G401.6 (cell line): Measurements from ENCODE around the gene ZNF488.

Experiments
- FAIRE-seq: peaks from 2 replicates; lab custom pipeline; 2012; peaks lifted over from hg19 to GRCh38; lab: Jason Lieb, UNC

ZNF488 gene

DNA sequence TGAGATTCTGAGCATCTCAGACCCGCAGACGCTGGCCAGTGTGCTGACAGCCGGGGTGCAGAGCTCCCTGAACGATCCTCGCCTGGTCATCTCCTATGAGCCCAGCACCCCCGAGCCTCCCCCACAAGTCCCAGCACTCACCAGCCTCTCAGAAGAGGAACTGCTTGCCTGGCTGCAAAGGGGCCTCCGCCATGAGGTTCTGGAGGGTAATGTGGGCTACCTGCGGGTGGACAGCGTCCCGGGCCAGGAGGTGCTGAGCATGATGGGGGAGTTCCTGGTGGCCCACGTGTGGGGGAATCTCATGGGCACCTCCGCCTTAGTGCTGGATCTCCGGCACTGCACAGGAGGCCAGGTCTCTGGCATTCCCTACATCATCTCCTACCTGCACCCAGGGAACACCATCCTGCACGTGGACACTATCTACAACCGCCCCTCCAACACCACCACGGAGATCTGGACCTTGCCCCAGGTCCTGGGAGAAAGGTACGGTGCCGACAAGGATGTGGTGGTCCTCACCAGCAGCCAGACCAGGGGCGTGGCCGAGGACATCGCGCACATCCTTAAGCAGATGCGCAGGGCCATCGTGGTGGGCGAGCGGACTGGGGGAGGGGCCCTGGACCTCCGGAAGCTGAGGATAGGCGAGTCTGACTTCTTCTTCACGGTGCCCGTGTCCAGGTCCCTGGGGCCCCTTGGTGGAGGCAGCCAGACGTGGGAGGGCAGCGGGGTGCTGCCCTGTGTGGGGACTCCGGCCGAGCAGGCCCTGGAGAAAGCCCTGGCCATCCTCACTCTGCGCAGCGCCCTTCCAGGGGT, 35.2 kb downstream of the ZNF488 start:
- no peak for FAIRE-seq

DNA sequence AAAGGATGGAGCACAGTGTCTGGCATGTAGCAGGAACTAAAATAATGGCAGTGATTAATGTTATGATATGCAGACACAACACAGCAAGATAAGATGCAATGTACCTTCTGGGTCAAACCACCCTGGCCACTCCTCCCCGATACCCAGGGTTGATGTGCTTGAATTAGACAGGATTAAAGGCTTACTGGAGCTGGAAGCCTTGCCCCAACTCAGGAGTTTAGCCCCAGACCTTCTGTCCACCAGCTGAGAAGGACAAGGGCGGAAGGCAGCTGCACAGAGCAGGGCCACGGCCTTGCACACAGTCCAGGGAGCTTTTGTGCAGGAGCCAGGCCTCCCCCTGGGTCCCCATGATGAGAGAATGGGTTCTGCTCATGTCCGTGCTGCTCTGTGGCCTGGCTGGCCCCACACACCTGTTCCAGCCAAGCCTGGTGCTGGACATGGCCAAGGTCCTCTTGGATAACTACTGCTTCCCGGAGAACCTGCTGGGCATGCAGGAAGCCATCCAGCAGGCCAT, 35.9 kb downstream of the ZNF488 start, which contains the start of gene RBP3:
RBP3 (plus strand) TSS at position 226 of the 514 bp plus-strand sequence; CDS start at position 348, 122 bp downstream.
- FAIRE-seq, result no peak

DNA sequence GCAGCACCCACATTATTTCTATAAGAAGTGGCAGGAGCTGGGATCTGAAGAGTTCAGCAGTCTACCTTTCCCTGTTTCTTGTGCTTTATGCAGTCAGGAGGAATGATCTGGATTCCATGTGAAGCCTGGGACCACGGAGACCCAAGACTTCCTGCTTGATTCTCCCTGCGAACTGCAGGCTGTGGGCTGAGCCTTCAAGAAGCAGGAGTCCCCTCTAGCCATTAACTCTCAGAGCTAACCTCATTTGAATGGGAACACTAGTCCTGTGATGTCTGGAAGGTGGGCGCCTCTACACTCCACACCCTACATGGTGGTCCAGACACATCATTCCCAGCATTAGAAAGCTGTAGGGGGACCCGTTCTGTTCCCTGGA, 36.8 kb downstream of the ZNF488 start:
- no peak for FAIRE-seq

DNA sequence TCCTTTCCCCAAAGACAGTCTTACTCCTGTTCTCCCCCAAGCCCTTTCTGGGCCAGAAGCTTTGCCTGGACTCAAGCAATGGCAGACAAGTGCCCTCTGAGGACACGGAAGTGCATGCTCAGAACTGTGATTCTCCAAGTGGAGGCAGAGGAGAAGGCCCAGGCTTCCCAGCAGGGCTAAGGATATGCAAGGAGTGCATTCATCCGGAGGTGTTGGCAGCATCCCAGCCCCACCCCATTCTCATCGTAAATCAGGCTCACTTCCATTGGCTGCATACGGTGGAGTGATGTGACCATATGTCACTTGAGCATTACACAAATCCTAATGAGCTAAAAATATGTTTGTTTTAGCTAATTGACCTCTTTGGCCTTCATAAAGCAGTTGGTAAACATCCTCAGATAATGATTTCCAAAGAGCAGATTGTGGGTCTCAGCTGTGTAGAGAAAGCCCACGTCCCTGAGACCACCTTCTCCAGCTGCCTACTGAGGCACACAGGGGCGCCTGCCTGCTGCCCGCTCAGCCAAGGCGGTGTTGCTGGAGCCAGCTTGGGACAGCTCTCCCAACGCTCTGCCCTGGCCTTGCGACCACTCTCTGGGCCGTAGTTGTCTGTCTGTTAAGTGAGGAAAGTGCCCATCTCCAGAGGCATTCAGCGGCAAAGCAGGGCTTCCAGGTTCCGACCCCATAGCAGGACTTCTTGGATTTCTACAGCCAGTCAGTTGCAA, 37.4 kb downstream of the ZNF488 start:
- FAIRE-seq, result no peak

DNA sequence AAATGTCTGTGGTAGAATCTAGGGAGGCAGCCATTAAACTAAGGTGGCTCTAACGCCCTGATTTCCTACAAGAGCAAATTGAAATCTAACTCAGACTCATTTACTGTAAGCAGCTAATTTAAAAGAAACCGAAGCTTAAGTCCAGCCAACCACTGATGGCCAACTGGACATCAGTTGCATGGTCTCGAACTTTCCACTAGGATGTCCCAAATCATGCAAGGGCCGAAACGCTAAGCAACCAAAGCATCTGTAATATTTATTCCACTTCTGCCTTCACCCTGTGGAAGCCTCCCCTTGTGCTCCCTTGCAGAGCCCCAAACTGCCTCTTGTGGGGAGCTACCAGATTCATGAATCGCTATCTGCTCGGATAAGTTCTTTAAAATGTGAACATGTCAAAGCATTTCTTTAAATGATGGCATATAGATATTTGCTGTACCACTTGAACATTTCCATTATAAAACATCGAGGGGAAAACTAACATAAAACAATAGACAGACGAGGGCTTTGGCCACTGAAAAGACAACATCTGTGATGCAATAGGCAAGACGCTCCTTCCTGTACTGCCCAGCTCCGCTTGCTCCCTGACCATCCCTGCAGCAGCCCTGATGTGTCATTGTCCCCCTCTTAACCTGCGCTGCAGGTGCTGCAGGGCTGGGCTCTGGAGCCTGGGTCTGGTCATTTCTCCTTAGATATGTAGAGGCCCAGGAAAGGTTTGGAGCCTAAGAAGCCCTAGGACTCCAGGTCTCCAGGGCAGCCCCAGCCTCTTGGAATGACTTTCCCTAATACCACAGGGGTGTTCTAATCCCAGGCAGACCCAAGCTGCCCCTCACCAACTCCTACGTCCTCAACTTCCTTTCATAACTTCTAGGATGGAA, 38.9 kb downstream of the ZNF488 start:
- no peak for FAIRE-seq

DNA sequence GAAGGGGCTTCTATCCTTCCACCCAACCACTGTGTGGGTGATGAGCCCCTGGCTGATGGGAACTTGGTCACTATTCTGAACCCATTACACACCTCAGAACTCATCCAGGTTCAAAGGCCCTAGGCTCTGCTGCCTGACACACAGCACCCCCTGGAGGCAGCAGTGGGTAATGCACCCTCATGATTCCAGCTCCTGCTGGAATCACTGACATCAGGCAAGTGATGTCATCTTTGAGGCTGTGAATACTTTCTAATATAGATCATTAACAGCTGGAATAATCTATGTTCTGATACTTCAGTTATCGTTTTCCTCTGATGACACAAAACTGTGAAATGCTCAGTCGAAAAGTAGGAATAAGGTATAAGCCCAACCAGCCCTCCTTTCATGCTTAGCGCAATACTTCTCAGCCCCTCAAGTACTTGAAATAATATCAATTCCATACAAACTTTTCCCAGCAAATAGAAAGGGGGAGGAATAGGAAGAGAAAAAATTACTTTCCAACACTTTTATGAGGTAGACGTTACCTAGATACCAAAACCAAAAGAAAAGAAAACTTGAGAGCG, 43.4 kb downstream of the ZNF488 start:
- no peak for FAIRE-seq

DNA sequence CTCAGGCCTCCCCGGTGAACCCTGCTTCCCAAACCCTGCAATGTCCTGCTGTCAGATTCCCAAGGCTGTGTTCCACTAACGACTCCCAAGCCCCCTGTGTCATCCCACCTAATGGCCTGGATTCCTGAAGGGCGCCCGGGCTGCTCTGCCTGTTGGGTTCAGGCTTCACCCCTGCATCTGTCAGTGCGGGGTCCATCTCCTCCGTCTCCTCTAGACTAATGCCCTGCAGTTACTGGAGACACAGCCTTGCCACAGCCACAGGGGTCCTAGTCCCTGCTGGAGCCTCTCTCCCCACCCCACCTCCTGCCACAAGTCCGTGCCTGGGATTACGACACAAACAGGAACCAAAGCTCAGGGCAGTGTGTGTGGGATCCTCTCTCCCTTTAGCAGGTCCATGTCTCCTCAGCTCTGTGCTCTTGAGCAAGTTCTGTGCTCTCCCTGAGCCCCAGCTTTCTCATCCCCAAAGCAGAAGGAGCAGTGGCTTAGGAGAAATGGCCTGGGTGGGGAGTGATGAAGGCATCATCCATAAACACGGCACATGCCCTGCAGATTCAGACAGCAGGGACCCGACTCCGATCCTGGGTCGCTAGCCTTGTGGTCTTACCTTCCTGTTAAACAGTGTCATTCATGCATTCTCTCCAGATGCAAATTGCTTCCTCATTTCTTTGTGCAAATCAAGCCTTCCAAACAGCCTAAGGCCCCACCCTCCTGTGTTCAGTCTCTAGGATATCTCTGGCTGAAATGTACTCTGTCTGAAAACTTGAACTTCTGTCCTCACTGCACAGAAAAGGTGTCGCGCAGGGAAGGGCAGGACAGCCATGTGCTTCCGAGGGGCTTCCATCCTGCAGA, 44.1 kb downstream of the ZNF488 start:
- FAIRE-seq, result no peak

DNA sequence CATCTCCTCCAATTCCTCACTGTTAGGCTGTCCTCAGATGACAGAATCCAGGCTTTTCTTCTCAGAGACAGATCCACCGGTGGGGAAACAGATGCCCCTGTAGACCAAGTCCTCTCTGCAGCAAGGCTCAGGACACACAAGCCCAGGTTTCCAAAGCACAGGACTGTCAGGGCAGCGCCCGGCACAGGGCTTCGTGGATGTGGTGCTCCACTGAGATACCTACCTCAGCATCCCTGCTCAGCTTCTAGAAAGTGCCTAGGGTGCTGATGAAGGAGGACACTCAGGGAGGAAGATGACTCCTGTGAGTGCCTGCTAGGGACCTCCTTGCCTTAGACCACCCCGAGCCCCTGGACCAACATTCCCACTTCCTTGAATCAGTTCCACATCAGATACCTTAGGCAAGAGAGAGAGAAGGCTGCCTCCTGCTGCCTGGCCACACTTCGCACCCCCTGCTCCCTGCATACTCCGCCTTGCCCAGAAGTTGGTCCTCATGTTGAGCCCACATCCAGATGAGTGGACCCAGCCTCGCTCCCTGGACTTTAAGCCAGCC, 44.8 kb downstream of the ZNF488 start:
- no peak for FAIRE-seq

DNA sequence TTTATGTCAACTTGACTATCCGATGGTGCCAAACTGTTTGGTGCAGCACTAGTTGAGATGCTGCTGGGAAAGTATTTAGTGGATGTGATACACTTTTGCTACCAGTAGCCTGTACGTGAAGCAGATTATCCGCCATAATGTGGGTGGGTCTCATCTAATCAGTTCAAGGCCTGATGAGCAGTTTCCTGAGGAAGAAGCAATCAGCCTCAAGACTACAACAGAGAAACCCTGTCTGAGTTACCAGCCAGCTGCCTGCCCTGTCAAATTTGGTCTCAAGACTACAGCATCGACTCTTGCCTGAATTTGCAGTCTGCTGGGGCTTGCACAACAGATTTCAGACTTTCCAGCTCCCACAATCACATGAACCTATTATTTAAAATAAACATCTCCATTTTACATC, 46.8 kb downstream of the ZNF488 start:
- FAIRE-seq, result no peak

DNA sequence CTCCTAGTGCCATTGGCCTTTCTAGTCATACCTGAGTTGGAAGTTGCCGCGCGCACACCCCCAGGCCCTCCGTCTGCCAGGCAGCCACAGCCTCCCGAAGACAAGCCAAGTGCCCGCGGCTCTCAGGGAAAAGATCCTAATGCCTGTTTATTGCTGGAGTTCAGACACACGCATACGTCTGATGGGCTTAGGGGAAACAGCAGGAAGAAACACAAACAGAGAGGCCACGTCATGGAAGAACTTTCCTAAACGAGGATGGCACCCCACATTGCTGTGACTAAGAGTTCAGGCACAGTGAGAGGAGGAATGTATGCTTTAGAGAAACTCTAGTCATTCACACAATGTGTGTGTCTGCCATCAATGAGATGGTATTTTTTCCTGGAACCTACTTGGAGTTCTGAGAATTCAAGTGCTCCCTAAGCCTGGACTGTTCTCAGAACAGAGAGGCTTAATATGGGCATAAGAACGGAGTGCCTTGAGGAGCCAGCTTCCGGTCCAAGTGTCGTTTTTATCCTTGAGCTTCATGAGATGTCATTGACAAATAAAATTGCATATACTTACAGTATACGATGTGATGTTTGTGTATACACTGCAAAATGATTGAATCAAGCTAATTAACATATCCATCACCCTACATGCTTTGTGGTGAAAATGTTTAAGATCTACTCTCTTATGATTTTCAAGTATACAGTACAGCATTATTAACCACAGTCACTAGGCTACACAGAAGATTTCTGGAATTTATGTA, 47.5 kb downstream of the ZNF488 start:
- FAIRE-seq, result no peak

DNA sequence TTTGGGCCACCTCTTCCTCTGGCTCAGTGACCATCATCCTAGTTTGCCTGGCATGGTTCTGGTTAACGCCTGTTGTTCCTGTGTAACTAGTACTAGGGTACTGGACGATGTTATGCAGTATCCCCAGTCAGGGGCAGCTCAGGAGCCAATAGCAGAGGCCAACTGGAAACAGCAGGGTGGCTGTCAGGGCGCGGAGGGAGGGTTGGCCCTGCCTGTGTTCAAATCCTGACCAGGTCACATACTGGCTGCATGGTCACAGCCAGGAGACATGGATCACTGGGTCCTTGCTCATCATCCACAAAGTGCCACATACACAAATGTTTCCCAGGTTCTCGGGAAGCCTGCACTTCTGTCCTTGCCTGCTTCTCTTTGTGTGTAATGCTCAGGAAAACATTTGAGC, 48.2 kb downstream of the ZNF488 start:
- FAIRE-seq, result no peak

DNA sequence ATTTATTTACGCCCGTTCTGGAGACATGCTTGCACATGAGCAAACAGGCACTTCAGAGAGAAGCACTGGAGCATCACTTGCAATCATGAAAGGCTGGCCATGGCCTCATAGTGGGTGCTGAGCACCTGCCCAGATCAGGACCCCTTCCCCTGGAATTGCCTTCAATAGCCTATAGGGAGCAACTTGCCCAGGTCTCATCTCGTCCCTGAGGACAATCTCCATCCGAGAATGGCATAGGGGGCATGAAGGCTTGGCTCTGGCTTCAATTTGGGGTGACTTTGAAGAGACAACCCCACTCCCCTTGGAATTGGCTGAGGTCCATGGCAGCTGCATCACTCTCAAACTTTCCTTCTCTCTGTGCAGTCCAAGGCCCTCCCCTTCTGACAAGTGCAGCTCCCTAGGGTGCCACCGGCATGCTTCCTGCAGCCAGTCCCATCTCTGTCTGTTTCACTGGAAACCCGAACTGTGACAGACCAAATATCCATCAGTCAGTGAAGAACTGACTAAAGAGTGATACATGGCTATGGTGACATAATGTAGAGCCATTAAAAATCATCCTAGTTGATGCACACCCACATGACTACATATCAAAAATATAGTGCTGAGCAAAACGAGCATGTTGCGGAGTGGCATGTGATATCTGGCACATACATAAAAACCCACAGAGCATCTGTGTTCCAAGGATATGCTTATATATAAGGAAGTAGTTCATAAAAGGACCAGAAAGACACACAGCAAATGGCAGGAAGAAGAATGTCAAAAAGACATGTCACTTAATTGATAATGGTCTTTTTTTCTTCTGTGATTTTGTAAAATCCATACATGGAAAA, 49.4 kb downstream of the ZNF488 start:
- FAIRE-seq, result no peak

DNA sequence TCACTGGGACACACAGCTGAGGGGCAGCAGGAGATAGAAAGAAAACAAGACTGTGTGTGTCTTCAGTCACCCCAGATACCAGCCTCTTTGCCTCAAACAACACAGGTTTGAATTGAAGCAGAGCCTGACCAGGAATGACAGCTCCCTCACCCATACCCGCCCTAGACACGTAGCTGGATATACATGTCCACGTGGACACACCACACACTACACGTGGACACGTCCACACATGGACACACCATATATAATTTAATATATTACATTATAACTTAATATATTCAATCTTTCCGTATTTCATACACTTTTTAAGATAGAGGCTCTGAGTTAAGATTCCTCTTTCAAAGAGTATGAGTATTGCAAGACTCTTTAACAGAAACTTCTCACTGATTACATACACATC, 50.6 kb downstream of the ZNF488 start:
- no peak for FAIRE-seq

DNA sequence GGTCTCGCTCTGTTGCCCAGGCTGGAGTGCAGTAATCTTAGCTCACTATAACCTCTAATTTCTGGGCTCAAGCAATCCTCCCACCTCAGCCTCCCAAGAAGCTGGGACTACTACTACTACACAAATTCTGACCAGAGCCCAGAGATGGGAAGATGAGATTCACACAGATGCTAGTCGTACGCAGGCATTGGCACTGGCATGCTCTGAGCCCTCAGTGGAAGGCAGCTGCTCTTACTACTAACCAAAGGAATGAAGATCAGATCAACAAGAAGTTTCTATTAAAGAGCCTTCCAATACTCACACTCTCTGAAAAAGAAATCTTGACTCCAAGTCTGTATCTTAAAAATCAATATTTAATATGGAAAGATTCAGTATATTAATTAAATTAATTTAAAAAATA, 51.1 kb downstream of the ZNF488 start:
- no peak for FAIRE-seq

DNA sequence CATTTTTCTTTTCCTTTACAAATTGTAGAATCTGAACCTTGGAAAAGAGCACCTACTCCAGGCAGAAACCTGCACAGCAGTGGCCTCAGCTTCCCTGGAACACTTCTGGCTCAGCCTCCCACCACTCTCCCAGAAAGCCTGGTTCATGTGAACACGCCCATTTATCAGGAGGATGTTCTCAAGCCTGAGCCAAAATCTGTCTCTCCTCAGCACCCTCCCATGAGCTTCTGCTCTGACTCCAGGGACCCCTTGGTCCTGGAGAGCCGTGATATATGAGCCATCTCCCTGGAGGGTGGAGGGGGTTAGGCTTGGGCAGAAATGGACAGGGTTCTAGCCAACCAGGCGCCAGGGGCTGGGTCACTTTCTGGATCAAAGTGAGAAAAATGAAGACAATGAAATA, 51.7 kb downstream of the ZNF488 start:
- no peak for FAIRE-seq

DNA sequence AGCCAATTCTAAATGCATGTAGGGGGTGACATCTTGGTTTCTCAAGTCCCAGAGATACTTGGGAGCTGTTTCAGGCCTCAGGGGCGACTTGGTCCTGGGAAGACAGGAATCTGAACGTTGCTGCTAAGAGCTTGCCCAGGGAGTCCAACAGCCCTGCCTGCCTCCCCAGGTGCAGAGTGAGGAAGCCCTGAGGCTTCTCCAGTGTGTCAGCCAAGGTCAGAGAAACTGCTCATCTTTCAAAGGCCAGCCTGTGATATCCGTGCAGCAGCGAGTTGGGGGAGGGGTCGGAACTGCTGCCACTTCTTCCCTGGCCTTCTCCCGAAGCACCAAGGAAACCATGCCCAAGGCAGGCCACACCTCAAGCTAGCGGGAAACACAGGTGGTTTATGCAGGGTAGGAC, 52.1 kb downstream of the ZNF488 start:
- FAIRE-seq, result no peak

DNA sequence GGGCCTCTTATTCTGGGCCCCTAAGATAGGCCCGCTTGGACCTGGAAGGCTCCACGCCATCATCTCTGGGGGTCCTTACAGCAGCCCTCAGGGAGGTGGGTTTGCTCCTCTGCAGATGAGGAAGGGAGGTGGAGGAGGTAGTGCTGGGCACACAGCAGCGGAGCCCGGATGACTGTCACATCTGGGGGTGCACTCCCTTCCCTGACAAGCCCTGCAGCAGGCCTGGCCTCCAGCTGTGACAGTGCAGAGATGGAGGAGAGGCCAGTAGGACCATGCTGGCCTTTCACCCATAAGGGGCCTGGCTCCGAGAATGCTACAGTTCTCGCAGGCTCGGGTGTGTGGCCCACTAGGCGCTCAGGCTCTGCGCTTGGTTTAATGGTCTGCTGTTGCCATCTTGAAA, 52.6 kb downstream of the ZNF488 start:
- FAIRE-seq, result no peak

DNA sequence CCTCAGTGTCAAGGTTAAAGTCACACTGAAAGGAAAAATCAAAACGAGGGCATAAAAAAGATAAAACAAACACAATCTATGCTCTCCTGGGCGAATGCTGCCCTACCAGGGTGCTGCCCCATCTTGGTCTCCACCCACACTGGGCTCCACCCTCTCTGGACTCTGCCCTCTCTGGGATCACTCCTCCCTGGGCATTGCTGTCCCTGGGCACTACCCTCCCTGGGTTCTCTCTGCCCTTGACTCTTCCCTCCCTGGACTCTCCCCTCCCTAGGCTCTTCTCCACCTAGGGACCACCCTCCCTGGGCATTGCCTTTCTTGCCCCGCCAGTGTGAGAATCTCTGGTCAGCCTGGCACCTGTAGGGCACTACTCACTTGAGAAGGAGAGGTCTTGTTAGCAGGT, 53.3 kb downstream of the ZNF488 start:
- FAIRE-seq, result no peak

DNA sequence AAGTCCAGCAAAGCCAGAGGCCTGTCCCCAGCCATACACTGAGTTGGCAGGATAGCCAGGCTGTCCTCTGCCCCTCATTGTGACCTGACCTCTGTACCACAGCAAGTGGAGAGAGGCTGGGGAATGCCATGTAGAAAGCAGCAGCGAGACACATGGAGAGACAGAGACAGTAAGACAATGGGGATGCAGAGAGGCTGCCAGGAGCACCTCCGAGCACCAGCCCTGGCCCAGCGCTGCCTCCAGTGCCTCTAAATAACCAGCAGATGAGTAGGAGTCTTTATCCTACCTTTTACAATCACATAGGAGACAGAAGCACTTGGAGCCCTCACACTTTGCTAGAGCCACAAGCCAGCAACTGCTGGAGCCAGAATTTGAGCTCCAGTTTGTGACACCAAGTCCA, 53.7 kb downstream of the ZNF488 start:
- FAIRE-seq, result no peak
